DMS153 (cell line): Measurements from ENCODE around the gene PRM2.
"Not testable (repeated sequence)": the region's sequence is repeated elsewhere in the genome, so short reads cannot be mapped to it uniquely, and the experiment has no call there.

Experiments used
- DNase-seq: peaks from one replicate; lab custom pipeline; 2025; lab: John Stamatoyannopoulos, UW

Gene PRM2

DNA sequence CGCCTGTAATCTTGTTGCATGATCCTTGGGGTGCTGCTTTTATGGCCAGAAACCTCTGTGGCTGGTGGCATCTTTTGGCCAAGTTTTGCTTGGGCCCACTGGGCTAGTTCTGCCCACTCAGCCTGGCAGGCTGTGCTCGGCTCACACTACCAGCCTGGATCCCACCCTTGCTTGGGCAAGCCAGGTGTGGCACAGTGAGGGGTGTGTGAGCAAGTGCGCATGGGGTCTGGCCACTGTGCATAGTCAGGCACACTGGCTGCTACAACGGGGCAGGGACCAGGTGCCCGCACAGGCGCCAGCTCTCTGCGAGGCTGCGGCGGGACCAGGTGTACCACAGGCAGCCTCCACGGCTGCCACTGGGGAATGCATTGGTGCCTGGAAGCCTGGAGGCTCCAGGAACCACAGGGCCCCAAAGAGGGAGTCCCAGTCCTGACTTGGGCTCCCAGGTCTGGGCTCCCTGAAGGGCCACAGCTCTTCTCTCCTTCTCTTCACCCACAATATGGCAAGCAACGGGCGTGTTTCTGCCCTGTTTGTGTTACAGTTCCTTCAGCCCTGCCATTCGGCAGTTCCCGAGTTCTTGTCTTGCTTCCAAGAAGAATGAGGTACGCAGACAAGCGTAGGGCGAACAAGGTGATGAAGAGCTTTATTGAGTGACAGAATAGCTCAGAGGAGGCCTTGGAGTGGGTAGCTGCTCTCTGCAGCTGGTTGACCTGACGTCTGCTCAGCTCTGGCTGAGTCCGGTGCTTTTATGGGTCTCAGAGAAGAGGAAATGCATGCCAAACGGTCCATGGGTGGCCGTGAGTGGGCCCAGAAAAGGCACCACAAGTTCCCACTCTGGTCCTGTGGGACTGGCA is 31.6 kb upstream of the PRM2 start:
- DNase-seq, result no peak

DNA sequence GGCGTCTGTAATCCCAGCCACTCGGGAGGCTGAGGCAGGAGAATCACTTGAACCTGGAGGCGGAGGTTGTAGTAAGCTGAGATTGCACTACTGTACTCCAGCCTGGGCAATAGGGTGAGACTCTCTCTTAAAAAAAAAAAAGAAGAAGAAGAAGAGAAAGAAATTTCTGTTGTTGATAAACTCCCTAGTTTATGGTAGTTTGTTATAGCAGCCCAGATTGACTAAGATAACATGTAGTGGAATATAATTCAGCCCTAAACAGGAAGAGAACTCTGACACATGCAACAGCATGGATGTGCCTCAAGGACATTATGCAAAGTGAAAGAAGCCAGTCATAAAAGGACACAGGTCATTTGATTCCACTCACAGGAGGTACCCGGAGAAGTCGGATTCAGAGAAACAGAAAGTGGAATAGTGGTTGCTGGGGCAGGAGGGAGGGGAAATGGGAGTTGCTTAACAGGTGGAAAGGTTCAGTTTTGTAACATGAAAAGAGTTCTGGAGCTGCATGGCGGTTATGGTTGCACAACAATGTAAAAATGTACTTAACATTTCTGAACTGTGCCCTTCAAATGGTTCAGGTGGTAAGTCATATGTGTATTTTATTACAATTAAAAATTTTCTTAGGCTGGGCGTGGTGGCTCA is 30.8 kb upstream of the PRM2 start:
- no peak for DNase-seq

DNA sequence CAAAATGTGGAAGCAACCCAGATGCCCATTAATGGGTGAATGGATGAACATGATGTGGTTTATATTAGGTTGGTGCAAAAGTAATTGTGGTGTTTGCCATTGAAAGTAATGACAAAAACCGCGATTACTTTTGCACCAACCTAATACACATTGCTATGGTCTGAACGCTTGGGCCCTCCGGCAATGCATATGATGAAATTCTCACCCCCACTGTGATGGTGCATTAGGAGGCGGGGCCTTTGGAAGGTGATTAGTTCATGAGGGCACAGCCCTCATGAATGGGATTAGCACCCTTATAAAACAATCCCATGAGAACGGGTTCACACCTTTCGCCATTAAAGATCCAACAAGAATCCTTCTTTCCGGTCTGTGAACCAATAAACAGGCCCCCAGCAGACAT is 30.1 kb upstream of the PRM2 start:
- no peak for DNase-seq

DNA sequence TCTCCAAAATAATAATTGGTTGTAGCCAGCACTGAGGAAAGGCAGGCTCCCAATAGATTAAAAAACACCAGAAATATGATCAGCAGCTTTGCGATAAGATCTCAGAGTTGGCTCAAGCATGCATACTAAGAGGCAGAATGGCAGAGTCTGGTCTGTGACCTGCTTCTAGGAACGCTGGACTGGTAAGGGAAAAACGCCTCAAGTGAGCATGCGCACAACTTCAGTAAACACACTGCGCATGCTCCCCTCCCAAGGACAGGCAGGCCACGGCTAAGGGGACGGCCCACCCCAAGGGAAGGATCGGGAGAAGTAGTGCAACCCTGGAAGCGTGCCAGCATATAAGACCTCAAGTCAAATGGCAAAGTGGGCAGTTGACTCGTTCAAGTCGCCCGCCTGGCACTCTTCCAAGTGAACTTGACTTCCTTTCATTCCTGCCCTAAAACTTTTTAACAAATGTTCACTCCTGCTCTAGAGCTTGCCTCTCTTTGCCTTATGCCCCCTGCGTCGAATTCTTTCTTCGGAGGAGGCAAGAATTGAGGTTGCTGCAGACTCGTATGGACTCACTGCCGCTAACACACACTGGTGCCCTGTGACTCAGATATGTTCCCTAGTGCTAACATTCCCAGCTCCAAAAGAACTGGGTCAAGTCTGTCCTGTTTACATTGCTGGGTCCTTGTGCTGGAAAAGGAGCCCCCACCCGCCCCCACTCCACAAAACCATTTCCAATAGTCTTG is 27.3 kb upstream of the PRM2 start:
- DNase-seq, result peak; percentile 82

DNA sequence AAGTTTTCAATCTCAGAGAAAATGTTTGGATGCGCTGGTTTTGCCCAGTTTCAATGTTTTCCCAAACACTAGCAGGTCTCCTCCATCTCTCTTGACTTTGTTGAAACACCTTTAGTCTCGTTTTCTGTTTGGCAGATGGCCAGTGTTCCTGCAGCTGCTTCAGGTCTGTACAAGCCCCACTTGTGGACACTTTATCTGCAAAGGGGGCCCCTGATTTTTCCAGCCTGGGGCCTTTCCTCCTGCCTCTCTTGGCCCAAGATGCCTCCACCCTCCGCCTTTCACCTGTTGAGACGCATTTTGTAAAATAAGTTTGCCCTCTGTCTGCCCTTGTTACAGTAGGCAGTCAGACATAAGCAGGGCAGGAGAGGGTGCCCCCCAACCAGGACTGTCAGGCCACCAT is 26.7 kb upstream of the PRM2 start:
- DNase-seq, result peak; percentile 77

DNA sequence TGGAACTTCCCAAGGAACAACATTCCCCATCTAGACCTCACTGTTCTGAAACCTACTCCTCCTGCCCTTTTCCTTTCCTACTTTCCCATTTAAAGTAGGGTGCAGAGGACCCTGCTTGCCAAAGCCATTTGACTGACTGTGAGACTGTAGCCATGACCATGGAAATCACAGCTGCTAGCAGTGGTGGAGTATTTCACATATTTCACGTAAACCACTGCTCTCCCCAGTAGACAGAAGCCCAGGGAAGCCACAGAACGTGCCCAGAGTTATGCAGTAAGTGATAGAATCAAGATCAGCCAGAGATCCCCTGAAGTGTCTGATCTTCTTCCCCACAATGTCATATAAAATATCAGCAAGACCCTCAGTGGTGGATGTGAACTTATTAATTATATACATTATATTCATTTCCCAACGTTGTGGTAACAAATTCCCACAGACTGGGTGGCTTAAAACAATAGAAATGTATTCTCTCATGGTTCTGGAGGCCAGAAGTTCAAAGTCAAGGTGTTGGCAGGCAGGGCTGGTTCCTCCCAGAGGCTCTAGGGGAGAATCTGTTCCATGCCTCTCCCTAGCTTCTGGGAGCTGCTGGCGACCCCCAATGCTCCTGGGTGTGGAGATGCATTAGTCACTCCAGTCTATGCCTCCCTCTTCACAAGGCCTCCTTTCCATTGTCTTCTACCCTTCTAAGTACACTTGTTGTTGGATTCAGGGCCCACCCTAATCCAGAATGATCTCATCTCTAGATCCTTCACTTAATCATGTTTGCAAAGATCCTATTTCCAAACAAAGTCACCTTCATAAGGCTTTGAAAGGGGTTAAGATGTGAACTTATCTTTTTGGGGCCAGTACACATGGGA is 25.6 kb upstream of the PRM2 start:
- no peak for DNase-seq

DNA sequence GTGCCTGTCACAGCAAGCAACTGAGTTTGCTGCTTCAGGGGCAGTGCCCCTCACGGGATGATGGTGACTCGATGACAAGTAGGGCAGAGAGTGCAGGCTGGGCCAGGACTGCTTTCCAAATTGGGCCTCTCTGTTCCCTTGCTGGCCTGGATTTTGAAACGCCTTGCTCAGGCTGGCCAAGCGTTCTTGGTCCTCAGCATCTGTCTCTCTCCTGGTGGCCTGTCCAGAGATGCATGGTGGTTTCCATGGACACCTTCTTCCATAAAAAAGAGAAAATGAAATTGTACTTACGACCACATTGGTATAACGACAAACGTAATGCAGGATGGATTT is 24.2 kb upstream of the PRM2 start:
- DNase-seq, result no peak

DNA sequence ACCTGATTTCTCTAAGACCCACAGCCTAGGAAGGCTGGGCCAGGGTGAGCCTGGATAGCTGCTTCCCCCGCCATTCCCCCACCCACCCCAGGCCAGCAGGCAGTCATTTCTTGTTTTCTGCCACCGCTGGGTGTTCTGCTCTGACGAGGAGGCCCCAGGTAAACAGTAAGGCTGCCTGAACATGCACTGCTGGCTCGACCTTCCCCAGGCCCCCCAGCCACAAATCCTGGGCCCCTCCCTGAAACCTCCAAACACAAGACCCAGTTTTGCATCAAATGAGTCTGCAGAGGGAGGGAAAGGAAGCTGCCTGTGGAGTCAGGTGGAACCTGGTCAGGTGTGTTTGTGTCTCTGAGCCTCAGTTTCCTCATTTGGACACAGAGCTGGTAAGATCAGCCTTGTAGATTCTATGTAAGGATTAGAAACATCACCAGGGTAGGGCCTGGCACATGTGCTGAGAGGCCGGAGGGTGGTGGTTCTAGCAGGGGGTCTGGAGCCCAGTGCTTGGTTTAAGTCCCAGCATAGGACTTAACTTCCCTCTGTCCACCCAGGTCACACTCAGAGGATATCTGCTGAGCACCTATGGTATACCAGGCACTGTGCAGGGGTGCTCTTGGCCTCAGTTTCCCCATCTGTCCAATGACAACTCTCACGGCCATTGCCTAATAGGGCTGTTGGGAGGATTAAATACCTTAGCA is 23.7 kb upstream of the PRM2 start:
- DNase-seq, result no peak

DNA sequence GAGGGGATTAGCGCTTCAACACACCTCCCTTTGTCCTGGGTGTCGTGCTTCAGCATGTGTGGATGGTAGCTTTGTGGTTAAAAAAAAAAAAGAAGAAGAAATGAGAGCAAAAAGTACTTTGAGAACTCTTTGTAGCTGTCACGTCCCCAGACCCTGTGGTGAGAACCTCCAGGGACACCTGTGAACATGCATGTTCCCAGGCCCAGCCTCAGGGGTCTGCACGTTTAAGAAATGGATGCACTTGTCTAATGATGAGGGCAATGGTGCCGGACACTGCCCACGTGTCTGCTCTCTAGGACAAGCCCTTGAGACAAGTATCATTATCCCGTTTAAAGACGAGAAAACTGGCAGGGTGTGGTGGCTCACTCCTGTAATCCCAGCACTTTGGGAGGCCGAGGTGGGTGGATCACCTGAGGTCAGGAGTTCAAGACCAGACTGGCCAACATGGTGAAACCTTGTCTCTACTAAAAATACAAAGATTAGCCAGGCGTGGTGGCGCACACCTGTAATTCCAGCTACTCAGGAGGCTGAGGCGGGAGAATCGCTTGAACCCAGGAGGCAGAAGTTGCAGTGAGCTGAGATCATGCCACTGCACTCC is 22.8 kb upstream of the PRM2 start:
- DNase-seq, result not testable (repeated sequence)

DNA sequence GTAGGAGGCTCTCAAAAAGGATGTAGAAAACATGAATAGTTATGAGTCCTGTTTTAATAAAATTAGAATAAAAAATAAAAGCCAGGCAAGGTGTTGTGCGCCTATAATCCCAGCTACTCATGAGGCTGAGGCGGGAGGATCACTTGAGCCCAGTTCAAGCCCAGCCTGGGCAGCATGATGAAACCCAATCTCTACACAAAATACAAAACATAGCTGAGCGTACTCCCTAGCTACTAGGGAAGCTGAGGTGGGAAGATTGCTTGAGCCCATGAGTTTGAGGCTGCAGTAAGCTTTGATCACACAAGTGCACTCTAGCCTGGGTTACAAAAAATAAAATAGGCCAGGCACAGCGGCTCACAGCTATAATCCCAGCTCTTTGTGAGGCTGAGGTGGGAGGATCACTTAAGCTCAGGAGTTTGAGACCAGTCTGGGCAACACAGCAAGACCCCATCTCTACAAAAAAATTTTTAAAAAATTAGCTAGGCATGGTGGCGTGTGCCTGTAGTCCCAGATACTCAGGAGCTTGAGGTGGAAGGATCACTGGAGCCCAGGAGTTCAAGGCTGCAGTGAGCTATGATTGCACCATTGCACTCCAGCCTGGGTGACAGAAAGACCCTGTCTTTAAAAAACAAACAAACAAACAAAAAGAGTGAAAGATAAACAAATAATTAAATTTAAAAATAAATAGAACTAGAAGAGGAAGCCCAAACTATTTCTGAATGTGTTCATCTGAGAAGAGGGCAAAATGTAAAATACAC is 22.0 kb upstream of the PRM2 start:
- DNase-seq, result no peak

DNA sequence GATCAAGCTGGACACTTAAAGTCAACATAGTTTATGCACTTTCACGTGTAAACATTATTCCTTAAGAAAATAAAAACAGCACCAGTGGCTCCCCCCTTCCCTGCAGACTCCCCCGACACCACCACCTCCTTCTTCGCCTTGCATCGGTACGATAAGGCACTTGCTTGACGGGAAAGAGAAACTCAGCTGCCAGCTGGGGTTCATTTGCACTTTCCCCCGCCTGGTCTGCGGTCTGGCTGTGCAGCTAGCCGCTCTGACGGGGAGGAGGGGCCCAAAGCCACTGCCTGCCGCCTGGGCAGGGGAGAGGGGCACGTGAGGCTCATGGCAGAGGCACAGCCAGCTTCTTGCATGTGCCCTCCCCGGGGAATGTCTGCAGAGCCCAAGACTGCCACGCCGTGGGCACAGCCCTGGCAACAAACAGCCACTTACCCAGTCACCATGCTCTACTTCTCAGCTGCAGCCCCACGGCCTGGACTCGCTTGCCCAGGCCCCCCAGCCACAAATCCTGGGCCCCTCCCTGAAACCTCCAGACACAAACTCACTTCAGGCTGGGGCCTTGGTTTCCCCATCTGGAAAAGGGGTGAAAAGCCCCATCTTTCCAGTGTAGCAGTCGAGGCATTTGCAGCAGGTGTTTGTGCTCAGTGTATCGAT is 21.3 kb upstream of the PRM2 start:
- peak; percentile 85 for DNase-seq

DNA sequence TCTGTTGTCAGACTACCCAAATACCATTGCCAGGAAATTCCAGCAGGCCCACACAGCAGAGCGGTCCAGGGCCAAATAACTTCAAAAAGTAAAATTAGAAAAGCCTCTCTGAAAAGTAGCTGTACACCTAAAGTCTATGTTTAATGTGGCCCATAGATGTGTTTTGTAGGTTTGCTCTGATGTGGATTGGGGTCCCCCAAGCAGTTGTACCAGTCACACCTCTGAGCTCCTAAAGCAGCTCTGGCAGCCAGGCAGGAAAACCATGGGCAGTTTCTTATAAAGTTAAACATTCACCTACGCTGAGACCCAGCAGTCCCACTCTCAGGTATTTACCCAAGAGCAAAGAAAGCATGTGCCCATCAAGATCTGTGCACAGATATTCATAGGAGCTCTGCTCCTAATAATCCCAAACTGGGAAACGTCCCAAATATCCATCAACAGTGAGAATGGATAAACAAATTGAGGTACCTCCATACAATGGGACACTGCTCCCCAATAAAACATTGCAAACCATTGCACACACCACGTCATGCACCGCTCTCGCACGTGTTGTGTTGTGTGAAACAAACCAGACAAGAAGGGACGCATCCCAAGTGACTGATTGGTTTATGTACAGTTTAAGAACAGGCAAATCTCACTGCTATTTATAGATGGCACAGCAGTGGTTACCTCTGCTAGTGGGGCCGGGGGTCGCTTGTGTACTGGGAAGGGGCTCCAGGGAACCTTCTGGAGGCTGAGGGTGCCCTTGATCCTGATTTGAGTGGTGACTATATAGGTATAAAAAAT is 20.6 kb upstream of the PRM2 start:
- DNase-seq, result no peak

DNA sequence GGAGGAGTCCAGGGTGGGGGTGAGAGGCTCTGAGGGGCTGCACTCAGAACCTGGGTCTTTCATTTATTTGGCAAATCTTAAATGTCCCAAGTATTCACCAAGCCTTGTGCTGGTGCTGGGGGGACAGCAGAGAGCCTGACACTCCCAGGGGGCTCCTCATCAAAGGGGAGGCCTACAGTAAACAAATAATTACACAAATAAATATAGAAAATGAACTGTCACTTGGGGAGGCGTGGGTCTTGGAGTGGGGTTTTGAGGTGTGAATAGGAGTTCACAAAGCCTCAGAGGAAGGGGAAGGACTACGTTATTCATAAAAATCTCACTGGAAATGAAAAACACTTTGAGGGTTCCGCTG is 20.0 kb upstream of the PRM2 start:
- no peak for DNase-seq

DNA sequence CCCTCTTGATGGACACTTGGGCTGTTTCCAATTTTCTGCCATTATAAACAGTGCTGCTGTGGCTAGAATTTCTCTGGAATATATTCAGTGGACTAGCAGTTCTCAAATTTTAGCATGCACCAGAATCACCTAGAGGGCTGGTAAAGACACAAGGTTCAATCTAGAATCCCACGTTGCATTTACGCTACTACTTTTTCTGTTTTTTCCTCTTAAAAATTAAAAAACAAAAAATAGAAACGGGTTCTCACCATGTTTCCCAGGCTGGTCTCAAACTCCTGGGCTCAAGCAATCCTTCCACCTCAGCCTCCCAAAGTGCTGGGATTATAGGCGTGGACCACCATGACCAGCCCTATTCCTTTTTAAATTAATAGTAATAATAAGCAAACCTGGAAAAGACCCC is 19.4 kb upstream of the PRM2 start:
- DNase-seq, result no peak

DNA sequence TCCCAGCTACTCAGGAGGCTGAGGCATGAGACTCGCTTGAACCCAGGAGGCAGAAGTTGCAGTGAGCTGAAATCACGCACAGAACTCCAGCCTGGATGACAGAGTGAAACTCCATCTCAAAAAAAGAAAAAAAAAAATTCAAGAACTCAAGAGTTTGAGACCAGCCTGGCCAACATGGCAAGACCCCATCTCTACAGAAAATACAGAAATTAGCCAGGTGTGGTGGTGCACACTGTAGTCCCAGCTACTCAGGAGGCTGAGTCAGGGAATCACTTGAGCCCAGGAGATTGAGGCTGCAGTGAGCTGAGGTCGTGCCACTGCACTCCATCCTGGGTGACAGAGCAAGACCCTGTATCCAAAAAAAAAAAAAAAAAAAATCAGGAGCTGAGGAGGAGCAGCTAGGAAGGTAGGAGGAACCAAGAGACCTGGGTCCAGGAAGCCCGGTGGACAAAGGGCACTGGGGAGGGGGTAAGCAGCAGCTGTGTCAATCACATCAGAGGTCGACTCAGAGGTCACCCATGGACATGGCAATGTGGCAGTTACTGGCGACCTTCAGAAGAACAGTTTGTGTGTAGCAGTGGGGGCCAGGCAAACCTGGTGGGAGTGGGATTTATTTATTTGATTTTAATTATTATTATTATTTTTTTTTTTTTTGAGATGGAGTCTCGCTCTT is 15.9 kb upstream of the PRM2 start:
- no peak for DNase-seq

DNA sequence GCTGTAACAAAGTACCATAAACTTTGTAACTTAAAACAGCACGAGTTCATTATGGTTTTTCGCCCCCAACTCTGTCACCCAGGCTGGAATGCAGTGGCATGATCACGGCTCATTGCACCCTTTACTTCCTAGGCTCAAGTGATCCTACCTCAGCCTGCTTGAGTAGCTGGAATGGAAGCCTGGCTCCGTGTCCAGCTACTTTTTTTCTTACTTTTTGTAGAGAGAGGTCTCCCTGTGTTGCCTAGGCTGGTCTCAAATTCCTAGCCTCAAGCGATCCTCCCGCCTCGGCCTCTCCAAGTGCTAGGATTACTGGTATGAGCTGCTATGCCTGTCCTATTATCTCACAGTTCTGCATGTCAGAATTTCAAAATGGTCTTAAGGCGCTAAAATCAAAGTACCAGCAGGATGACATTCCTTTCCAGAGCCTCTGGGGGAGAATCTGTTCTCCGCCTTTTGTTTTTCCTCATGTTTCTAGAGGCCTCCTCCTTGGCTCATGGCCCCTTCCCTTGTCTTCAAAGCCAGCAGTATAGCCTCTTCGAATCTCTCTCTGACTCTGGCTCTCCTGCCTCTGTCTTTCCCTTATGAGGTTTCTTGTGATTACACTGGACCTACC is 14.9 kb upstream of the PRM2 start:
- DNase-seq, result no peak

DNA sequence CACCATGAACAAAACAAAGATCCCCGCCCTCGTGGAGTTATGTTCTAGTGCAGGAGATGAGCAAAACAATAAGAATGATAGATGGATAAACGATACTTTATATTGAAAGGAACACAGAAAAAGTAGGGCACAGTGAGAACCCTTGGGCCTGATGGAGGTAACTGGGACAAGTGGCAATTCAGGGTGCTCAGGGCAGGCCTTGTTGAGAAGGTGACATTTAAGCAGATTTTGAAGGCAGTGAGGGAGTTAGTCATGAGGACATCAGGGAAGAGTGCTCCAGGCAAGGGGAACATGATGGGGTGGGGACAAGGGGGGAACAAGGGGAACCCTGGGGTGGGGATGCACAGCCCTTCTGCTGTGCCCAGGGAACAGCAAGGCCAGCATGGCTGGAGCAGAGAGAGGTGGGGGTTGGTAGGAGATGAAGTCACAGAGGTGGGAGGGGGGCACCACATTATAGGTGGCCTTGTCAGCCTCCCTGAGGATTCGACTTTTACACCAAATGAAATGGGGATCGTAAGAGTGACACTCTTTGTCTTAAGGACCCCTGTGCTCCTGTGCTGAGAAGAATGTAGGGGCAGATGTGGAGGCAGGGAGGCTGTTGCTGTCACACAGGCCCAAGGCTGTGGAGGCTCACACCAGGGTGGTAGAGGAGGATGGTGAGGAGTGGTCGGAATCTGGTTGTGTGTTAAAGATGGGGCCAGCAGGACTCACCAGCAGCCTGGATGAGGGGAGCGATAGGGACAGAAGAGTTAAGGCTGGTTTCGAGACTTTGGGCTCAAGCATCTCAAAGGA is 14.0 kb upstream of the PRM2 start:
- DNase-seq, result no peak
